Smooth muscle cell (in vitro differentiated cells): Measurements from ENCODE around the gene C14orf132. TPM values are rescaled to one million over a fixed set of nuclear protein-coding genes. Genes with fewer than 3 reads are reported as not detected.

Experiments
- DNase-seq: peaks from one replicate; lab custom pipeline; 2025; ENCODE audit not compliant: unreplicated experiment; lab: John Stamatoyannopoulos, UW
- H2AFZ ChIP-seq: fragments of 200-600 bp; sonication (generic); 2 replicates; pipeline ENCODE4 v1.6.0; 2016; ENCODE audit warnings: antibody characterized with exemption, low read depth, mild to moderate bottlenecking
- H3F3A ChIP-seq: fragments of 200-600 bp; sonication (generic); 2 replicates; pipeline ENCODE4 v1.6.0; 2017; ENCODE audit warnings: antibody characterized with exemption, low read depth
- H3K27ac ChIP-seq: fragments of 200-600 bp; sonication (generic); 2 replicates; pipeline ENCODE4 v1.5.1; 2016; ENCODE audit warnings: low read depth, mild to moderate bottlenecking
- H3K27me3 ChIP-seq: fragments of 200-600 bp; sonication (generic); 2 replicates; pipeline ENCODE4 v1.6.1; 2016; ENCODE audit warnings: low read depth, mild to moderate bottlenecking
- H3K36me3 ChIP-seq: fragments of 200-600 bp; sonication (generic); 2 replicates; pipeline ENCODE4 v1.5.1; 2016; ENCODE audit warnings: low read depth
- H3K4me1 ChIP-seq: fragments of 200-600 bp; sonication (generic); 2 replicates; pipeline ENCODE4 v1.5.1; 2016; ENCODE audit warnings: low read depth
- H3K4me2 ChIP-seq: fragments of 200-600 bp; sonication (generic); 2 replicates; pipeline ENCODE4 v1.6.0; 2016; ENCODE audit warnings: mild to moderate bottlenecking
- H3K4me3 ChIP-seq: fragments of 200-600 bp; sonication (generic); 2 replicates; pipeline ENCODE4 v1.5.1; 2016; ENCODE audit warnings: mild to moderate bottlenecking
- H3K79me2 ChIP-seq: fragments of 200-600 bp; sonication (generic); 2 replicates; pipeline ENCODE4 v1.6.0; 2016; ENCODE audit warnings: low read depth, mild to moderate bottlenecking
- H3K9ac ChIP-seq: fragments of 200-600 bp; sonication (generic); 2 replicates; pipeline ENCODE4 v1.6.0; 2016; ENCODE audit warnings: low read depth
- H3K9me3 ChIP-seq: fragments of 200-600 bp; sonication (generic); replicated peaks from 2 replicates; pipeline ENCODE4 v1.5.1; 2016; ENCODE audit warnings: low read depth
- H4K20me1 ChIP-seq: fragments of 200-600 bp; sonication (generic); 2 replicates; pipeline ENCODE4 v1.6.0; 2016; ENCODE audit warnings: low read depth
- WGBS: methylation state at CpG from one replicate; pipeline ENCODE4 v1.1.7; 2016; ENCODE audit warnings: low lambda C conversion rate; 5-methylcytosine and 5-hydroxymethylcytosine counted together
- polyA plus RNA-seq: library from polyadenylated mRNA; unstranded; fragments of >200 nt; fragmentation: Nextera tagmentation; extraction: Ambion mirVana; gene quantifications from 2 replicates; pipeline ENCODE4 v1.2.1, GENCODE V29; 2016
- total RNA-seq: library from RNA; depleted of rRNA; stranded (reverse); fragments of >200 nt; gene quantifications from 2 replicates; pipeline ENCODE4 v1.2.3, GENCODE V29; 2014
- TF ChIP-seq, protein P1 (sequence below): fragments of 200-600 bp; sonication (generic); IDR thresholded peaks from 2 replicates; pipeline ENCODE4 v1.5.1; 2017; ENCODE audit warnings: borderline replicate concordance, mild to moderate bottlenecking, antibody characterized with exemption; ENCODE audit not compliant: insufficient read depth, poor library complexity, severe bottlenecking

The C14orf132 gene
- total and polyA plus RNA-seq, 2 experiments from 2014 or later = 35.5 to 38.0 TPM

DNA sequence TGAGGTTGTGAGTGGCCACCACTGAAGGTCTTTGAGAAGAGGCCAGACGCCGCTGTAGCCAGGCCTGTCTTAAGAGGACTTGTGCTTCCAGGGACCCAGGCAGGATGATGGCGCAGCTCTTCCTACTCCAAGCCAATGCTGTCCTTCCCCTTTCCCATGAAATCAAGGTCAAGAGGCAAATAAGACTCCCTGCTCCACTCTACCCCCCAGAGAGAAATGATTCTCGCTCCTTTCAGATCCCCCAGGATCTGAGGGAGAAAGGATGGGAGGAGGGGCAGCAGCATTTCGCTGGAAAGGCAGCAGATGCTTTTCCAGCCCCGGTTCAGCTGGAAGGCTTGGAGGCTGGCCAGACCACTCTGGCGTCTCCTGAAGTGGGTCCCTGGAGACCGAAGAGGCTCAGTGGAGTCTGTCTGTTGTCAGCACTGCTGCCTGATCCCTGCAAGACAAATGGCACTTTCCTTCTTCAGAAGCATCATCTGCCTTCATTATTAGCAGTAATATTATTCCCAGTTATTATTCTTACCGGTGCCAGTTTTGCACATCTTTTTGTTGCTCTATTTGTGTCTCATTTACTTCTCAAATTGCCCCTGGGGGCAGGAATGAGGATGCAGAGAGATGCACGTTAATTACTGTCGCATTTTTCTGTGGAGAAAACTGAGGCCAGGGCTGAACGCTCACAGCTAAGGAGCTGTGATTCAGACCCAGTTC, 51.4 kb downstream of the C14orf132 start:
- Histone ChIP-seq H3K79me2 (no peaks in the 10 kb centered on the region), H3K4me2 (peak overlapping the region; percentile 69), H2AFZ (no peak overlapping the region), H4K20me1 (peaks cover 3% of the 10 kb centered on the region), H3K4me3 (no peak overlapping the region), H3F3A (peaks cover 3% of the 10 kb centered on the region), H3K27ac (peak overlapping the region; percentile 50), H3K9me3 (no peaks in the 10 kb centered on the region), H3K27me3 (no peaks in the 10 kb centered on the region), H3K36me3 (no peaks in the 10 kb centered on the region), H3K4me1 (peaks cover 8% of the 10 kb centered on the region), H3K9ac (no peak overlapping the region)
- 35% methylated on average over 12 of the region's 12 CpGs for WGBS
- TF ChIP-seq, protein P1, sequence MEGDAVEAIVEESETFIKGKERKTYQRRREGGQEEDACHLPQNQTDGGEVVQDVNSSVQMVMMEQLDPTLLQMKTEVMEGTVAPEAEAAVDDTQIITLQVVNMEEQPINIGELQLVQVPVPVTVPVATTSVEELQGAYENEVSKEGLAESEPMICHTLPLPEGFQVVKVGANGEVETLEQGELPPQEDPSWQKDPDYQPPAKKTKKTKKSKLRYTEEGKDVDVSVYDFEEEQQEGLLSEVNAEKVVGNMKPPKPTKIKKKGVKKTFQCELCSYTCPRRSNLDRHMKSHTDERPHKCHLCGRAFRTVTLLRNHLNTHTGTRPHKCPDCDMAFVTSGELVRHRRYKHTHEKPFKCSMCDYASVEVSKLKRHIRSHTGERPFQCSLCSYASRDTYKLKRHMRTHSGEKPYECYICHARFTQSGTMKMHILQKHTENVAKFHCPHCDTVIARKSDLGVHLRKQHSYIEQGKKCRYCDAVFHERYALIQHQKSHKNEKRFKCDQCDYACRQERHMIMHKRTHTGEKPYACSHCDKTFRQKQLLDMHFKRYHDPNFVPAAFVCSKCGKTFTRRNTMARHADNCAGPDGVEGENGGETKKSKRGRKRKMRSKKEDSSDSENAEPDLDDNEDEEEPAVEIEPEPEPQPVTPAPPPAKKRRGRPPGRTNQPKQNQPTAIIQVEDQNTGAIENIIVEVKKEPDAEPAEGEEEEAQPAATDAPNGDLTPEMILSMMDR = peak; percentile 27
- peak; percentile 30 for DNase-seq

DNA sequence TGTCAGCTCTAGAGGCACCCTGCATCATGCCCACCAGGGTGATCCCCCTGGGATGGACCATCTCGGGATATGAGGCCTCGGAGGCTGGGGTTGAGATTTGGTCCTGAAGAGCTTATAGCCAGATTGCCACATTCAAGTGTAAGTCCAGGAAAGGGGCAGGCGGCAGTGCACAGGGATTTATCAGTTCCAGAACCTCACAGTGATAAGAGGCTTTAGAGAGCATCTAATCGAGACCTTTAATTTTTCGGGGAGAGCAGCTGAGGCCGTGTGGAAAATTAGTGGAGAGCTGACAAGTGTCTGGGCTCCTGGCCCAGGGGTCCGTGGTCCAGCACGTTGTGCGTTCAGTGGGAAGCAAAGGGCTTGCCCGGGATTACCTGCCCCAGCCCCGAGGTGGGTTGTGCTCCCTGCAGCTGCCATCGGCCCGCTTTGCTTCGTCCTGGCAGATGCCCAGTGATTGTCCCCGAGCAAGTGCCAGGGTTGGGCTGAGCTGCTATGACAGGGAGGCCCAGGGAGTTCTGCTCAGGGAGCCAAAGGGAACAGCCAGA, 52.1 kb downstream of the C14orf132 start:
- peak overlapping the region; percentile 69 for H3K4me2 ChIP-seq

DNA sequence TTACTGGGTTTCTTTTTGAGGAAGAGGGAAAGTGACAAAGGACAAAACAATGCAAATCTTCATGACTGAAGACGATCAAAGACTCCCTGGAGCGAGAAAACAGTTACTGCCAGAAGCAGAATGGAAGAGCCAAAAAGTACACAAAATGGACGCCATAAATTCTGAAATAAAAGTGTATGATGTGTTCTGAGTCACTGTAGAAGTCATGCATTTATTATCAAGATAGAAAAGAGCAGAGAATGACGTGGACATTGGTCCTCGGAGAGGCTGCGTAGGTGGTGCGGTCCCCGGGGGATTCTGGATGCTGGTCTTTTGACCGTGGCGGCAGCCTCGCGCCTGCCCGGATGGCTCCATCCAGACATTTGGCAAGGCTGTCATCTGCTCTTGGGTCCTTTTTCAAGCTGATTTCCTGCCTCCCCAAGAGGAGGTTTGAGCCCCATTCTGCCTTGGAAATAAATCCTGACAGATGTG, 52.8 kb downstream of the C14orf132 start:
- Histone ChIP-seq H3K4me2 (no peak overlapping the region), H3K79me2 (no peaks in the 10 kb centered on the region), H3K9me3 (no peaks in the 10 kb centered on the region), H4K20me1 (no peaks in the 10 kb centered on the region), H3K27ac (peak overlapping the region; percentile 39), H3K9ac (no peak overlapping the region), H3F3A (no peaks in the 10 kb centered on the region), H3K27me3 (no peaks in the 10 kb centered on the region), H2AFZ (no peak overlapping the region), H3K36me3 (no peaks in the 10 kb centered on the region), H3K4me3 (no peak overlapping the region), H3K4me1 (peaks cover 3% of the 10 kb centered on the region)
- DNase-seq = no peak
- WGBS = 84% methylated on average over 13 of the region's 13 CpGs
- TF ChIP-seq, protein P1 = no peak

More for the DNA sequence above, 52.1 kb downstream of the C14orf132 start:
- Histone ChIP-seq H3K79me2 (no peaks in the 10 kb centered on the region), H3F3A (no peaks in the 10 kb centered on the region), H3K9me3 (no peaks in the 10 kb centered on the region), H4K20me1 (no peaks in the 10 kb centered on the region), H3K9ac (no peak overlapping the region), H3K27ac (peak overlapping the region; percentile 50), H3K4me1 (peaks cover 7% of the 10 kb centered on the region), H2AFZ (no peak overlapping the region), H3K4me3 (no peak overlapping the region), H3K36me3 (no peaks in the 10 kb centered on the region), H3K27me3 (no peaks in the 10 kb centered on the region)
- 58% methylated on average over 15 of the region's 15 CpGs for WGBS
- TF ChIP-seq, protein P1 = no peak
- no peak for DNase-seq
